ENCODE data around the gene ARMC2.

Gene ARMC2

GRCh38 chr6:108832738-108833137 is 15.5 kb upstream of the ARMC2 start:
- no peaks in the 10 kb centered on the region for H3K4me1 ChIP-seq (ENCODE audit: control insufficient read depth, insufficient read depth, low read length)
- no peak overlapping the region for H3K4me3 ChIP-seq (ENCODE audit: low read length)
- DNase-seq (ENCODE audit: low read depth, low spot score), result no peak
- no CpG with 5 or more reads among the region's 8 CpGs for WGBS (ENCODE audit: insufficient coverage, insufficient read length)
- H3K27ac ChIP-seq (ENCODE audit: low read length), result no peak overlapping the region
- H3K9me3 ChIP-seq (ENCODE audit: control insufficient read depth, insufficient read depth, low read length), result no peaks in the 10 kb centered on the region
- no peaks in the 10 kb centered on the region for H3K27me3 ChIP-seq (ENCODE audit: control insufficient read depth, insufficient read depth, low read length)
- no peaks in the 10 kb centered on the region for H3K36me3 ChIP-seq (ENCODE audit: control insufficient read depth, insufficient read depth, low read length)

- Histone ChIP-seq H3K36me3 (ENCODE audit: control insufficient read depth, insufficient read depth, low read length) (no peaks in the 10 kb centered on the region), H3K4me3 (ENCODE audit: low read length) (no peak overlapping the region), H3K27ac (ENCODE audit: low read length) (no peak overlapping the region), H3K4me1 (ENCODE audit: control insufficient read depth, insufficient read depth, low read length) (0 out of 2 replicates have a peak, but pooled peaks cover 1% of the 10 kb centered on the region), H3K27me3 (ENCODE audit: control insufficient read depth, insufficient read depth, low read length) (no peaks in the 10 kb centered on the region), H3K9me3 (ENCODE audit: control insufficient read depth, insufficient read depth, low read length) (no peaks in the 10 kb centered on the region)
- peak; percentile 57 for DNase-seq (ENCODE audit: low read depth, low spot score)
- WGBS (ENCODE audit: insufficient coverage, insufficient read length), result no CpG with 5 or more reads among the region's 4 CpGs
These were observed 12.9 kb upstream of the ARMC2 start for GRCh38 chr6:108835218-108835850.

- Histone ChIP-seq H3K9me3 (ENCODE audit: control insufficient read depth, insufficient read depth, low read length) (no peaks in the 10 kb centered on the region), H3K27ac (ENCODE audit: low read length) (no peak overlapping the region), H3K36me3 (ENCODE audit: control insufficient read depth, insufficient read depth, low read length) (no peaks in the 10 kb centered on the region), H3K4me1 (ENCODE audit: control insufficient read depth, insufficient read depth, low read length) (0 out of 2 replicates have a peak, but pooled peaks cover 1% of the 10 kb centered on the region), H3K27me3 (ENCODE audit: control insufficient read depth, insufficient read depth, low read length) (no peaks in the 10 kb centered on the region), H3K4me3 (ENCODE audit: low read length) (no peak overlapping the region)
- no peak for DNase-seq (ENCODE audit: low read depth, low spot score)
- WGBS (ENCODE audit: insufficient coverage, insufficient read length), result no CpG with 5 or more reads among the region's 3 CpGs
These were observed 12.2 kb upstream of the ARMC2 start for GRCh38 chr6:108836061-108836460.

- Histone ChIP-seq H3K4me1 (ENCODE audit: control insufficient read depth, insufficient read depth, low read length) (0 out of 2 replicates have a peak, but pooled peaks cover 1% of the 10 kb centered on the region), H3K4me3 (ENCODE audit: low read length) (no peak overlapping the region), H3K27ac (ENCODE audit: low read length) (no peak overlapping the region), H3K27me3 (ENCODE audit: control insufficient read depth, insufficient read depth, low read length) (no peaks in the 10 kb centered on the region), H3K36me3 (ENCODE audit: control insufficient read depth, insufficient read depth, low read length) (no peaks in the 10 kb centered on the region), H3K9me3 (ENCODE audit: control insufficient read depth, insufficient read depth, low read length) (no peaks in the 10 kb centered on the region)
- no peak for DNase-seq (ENCODE audit: low read depth, low spot score)
- WGBS (ENCODE audit: insufficient coverage, insufficient read length), result no CpG with 5 or more reads among the region's 4 CpGs
These were observed 10.8 kb upstream of the ARMC2 start for GRCh38 chr6:108837236-108837971.

GRCh38 chr6:108838101-108838717 is 10.0 kb upstream of the ARMC2 start:
- Histone ChIP-seq H3K36me3 (ENCODE audit: control insufficient read depth, insufficient read depth, low read length) (no peaks in the 10 kb centered on the region), H3K4me1 (ENCODE audit: control insufficient read depth, insufficient read depth, low read length) (0 out of 2 replicates have a peak, but pooled peaks cover 1% of the 10 kb centered on the region), H3K4me3 (ENCODE audit: low read length) (peak overlapping the region; percentile 13; the same call in 1 of the 2 replicates), H3K27me3 (ENCODE audit: control insufficient read depth, insufficient read depth, low read length) (no peaks in the 10 kb centered on the region), H3K27ac (ENCODE audit: low read length) (no peak overlapping the region), H3K9me3 (ENCODE audit: control insufficient read depth, insufficient read depth, low read length) (no peaks in the 10 kb centered on the region)
- DNase-seq (ENCODE audit: low read depth, low spot score), result peak; percentile 54
- WGBS (ENCODE audit: insufficient coverage, insufficient read length), result no CpG with 5 or more reads among the region's 24 CpGs

GRCh38 chr6:108839083-108839642 is 9.1 kb upstream of the ARMC2 start:
- Histone ChIP-seq H3K4me1 (ENCODE audit: control insufficient read depth, insufficient read depth, low read length) (0 out of 2 replicates have a peak, but pooled peaks cover 1% of the 10 kb centered on the region), H3K27me3 (ENCODE audit: control insufficient read depth, insufficient read depth, low read length) (no peaks in the 10 kb centered on the region), H3K9me3 (ENCODE audit: control insufficient read depth, insufficient read depth, low read length) (no peaks in the 10 kb centered on the region), H3K36me3 (ENCODE audit: control insufficient read depth, insufficient read depth, low read length) (no peaks in the 10 kb centered on the region), H3K4me3 (ENCODE audit: low read length) (no peak overlapping the region), H3K27ac (ENCODE audit: low read length) (no peak overlapping the region)
- no CpG with 5 or more reads among the region's 9 CpGs for WGBS (ENCODE audit: insufficient coverage, insufficient read length)
- DNase-seq (ENCODE audit: low read depth, low spot score), result no peak

- Histone ChIP-seq H3K4me1 (ENCODE audit: control insufficient read depth, insufficient read depth, low read length) (0 out of 2 replicates have a peak, but pooled peaks cover 1% of the 10 kb centered on the region), H3K36me3 (ENCODE audit: control insufficient read depth, insufficient read depth, low read length) (no peaks in the 10 kb centered on the region), H3K4me3 (ENCODE audit: low read length) (no peak overlapping the region), H3K27ac (ENCODE audit: low read length) (no peak overlapping the region), H3K9me3 (ENCODE audit: control insufficient read depth, insufficient read depth, low read length) (no peaks in the 10 kb centered on the region), H3K27me3 (ENCODE audit: control insufficient read depth, insufficient read depth, low read length) (no peaks in the 10 kb centered on the region)
- no peak for DNase-seq (ENCODE audit: low read depth, low spot score)
- WGBS (ENCODE audit: insufficient coverage, insufficient read length), result no CpG with 5 or more reads among the region's 4 CpGs
These were observed 7.3 kb upstream of the ARMC2 start for GRCh38 chr6:108840919-108841318.

GRCh38 chr6:108841377-108841855 is 6.8 kb upstream of the ARMC2 start:
- H3K27me3 ChIP-seq (ENCODE audit: control insufficient read depth, insufficient read depth, low read length), result no peaks in the 10 kb centered on the region
- no peak for DNase-seq (ENCODE audit: low read depth, low spot score)
- WGBS (ENCODE audit: insufficient coverage, insufficient read length), result no CpG with 5 or more reads among the region's 5 CpGs
- H3K9me3 ChIP-seq (ENCODE audit: control insufficient read depth, insufficient read depth, low read length), result no peaks in the 10 kb centered on the region
- no peak overlapping the region for H3K4me3 ChIP-seq (ENCODE audit: low read length)
- H3K4me1 ChIP-seq (ENCODE audit: control insufficient read depth, insufficient read depth, low read length), result 0 out of 2 replicates have a peak, but pooled peaks cover 1% of the 10 kb centered on the region
- H3K27ac ChIP-seq (ENCODE audit: low read length), result no peak overlapping the region
- no peaks in the 10 kb centered on the region for H3K36me3 ChIP-seq (ENCODE audit: control insufficient read depth, insufficient read depth, low read length)

- Histone ChIP-seq H3K4me3 (ENCODE audit: low read length) (no peak overlapping the region), H3K27me3 (ENCODE audit: control insufficient read depth, insufficient read depth, low read length) (no peaks in the 10 kb centered on the region), H3K36me3 (ENCODE audit: control insufficient read depth, insufficient read depth, low read length) (no peaks in the 10 kb centered on the region), H3K9me3 (ENCODE audit: control insufficient read depth, insufficient read depth, low read length) (no peaks in the 10 kb centered on the region), H3K27ac (ENCODE audit: low read length) (no peak overlapping the region), H3K4me1 (ENCODE audit: control insufficient read depth, insufficient read depth, low read length) (no peaks in the 10 kb centered on the region)
- no CpG with 5 or more reads among the region's 3 CpGs for WGBS (ENCODE audit: insufficient coverage, insufficient read length)
- DNase-seq (ENCODE audit: low read depth, low spot score), result no peak
These were observed 4.1 kb upstream of the ARMC2 start for GRCh38 chr6:108844135-108844534.

- Histone ChIP-seq H3K4me3 (ENCODE audit: low read length) (no peak overlapping the region), H3K27me3 (ENCODE audit: control insufficient read depth, insufficient read depth, low read length) (no peaks in the 10 kb centered on the region), H3K9me3 (ENCODE audit: control insufficient read depth, insufficient read depth, low read length) (no peaks in the 10 kb centered on the region), H3K4me1 (ENCODE audit: control insufficient read depth, insufficient read depth, low read length) (no peaks in the 10 kb centered on the region), H3K36me3 (ENCODE audit: control insufficient read depth, insufficient read depth, low read length) (no peaks in the 10 kb centered on the region), H3K27ac (ENCODE audit: low read length) (no peak overlapping the region)
- no peak for DNase-seq (ENCODE audit: low read depth, low spot score)
These were observed 3.1 kb upstream of the ARMC2 start for GRCh38 chr6:108845145-108845544.
